ENCODE measurements around the gene TMEM63B.
A peak's percentile ranks its signal among the peaks of the same experiment; 100 is the strongest.
"Not testable (repeated sequence)": the region's sequence is repeated elsewhere in the genome, so short reads cannot be mapped to it uniquely, and the experiment has no call there.

TMEM63B gene

DNA sequence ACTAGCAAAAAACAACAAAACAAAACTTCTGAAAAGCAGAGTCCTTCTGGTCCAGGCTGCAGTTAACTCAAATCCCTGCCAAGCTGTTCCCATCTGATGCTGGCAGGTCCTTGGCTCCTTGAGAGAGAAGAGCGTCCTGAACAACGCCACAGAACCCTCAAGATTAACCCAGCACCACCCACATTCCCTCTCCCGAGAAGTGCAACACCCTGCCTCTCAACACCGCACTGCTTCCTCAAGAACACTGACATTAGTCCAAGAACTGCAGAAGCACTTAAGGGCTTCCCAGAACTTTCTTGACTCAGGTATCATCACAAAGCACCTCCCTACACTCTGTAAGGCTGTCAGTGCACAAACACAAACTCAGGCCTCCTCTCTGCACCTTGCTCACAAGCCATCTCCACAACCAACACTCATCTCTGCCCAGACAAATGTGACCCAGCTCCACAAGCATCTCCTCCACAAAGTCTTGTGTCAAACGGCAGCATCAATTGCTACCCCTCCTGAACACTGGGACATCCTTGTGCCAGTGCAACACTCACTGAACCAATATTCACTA is 7.6 kb upstream of the TMEM63B start:
- DNase-seq, result no peak

- no peak for DNase-seq
Measured at GRCh38 chr6:44120692-44121443, 6.5 kb upstream of the TMEM63B start.

DNA sequence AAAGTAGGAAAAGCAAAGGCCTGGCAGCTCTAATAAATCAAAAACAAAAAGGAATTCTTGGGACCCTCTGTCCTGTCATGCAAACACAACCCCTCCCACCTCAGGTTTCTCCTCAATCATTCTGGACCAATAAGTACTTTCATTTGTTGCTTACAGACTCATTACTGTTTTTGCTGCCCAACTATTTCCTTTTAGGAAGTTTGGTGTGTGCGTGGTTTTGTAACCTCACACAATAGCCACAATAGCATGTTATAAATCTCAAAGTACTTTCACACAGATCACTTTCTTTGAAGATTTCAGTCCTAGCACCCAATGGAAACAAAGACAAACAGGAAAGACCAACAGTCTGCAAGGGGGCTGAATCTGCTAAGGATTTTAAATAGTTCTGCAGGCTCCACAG is 4.6 kb upstream of the TMEM63B start:
- no peak for DNase-seq

DNA sequence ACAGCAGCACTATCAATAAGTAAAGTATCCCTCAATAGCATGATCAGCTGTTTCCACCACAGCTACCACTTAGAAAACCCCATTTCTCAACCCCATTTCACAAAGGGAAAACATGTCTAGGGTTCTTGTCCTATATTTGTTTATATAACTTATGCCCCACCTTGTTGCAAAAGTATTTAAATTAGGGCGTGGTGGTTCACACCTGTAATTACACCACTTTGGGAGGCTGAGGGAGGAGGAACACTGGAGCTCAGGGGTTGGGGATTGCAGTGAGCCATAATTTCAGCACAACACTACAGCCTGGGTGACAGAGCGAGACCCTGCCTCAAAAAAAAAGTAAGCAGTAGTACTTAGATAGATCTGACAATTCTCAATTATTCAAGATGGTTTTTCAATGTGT is 3.8 kb upstream of the TMEM63B start:
- DNase-seq, result no peak

DNA sequence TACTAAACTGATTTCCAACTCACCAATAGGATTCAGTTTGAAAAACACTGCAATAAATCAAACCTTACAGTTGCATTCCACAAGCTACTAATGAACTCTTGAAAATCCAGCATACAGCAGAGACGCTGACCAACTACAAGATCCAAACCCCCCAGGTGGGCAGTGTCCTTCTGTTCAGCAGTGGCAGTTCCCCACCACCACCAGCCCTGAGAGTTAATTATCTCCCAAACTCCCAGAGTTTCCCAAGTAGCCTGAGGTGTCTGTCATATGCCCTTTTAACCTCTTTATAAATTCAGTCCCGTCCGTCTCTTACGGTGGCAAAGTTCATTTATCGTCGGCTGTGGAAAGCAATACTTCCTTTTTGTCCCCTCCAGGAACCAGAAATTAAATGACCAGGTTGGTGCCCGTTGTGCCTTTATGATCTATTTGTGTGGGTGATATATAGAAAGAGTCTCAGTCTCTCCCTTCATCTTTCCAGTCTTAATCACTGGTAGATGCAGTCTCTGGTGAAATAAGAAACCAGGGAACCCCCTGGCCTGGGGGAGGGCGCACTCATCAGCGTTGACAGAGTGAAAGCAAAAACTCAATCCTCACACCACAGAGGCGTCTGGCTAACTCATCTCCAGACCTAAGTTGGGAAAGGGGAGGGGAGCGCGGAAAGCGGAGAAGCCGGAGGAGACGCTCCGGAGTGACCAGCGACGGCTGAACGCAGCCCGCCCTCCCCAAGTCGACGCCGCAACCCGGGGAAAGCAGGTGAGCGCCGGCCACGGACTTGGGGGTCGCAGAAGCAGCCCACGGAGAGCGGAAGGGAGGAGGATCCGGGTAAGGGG is 819 bp upstream of the TMEM63B start:
- DNase-seq, result peak; percentile 47

- DNase-seq, result no peak
Measured at GRCh38 chr6:44128020-44128917, 915 bp downstream of the TMEM63B start.

DNA sequence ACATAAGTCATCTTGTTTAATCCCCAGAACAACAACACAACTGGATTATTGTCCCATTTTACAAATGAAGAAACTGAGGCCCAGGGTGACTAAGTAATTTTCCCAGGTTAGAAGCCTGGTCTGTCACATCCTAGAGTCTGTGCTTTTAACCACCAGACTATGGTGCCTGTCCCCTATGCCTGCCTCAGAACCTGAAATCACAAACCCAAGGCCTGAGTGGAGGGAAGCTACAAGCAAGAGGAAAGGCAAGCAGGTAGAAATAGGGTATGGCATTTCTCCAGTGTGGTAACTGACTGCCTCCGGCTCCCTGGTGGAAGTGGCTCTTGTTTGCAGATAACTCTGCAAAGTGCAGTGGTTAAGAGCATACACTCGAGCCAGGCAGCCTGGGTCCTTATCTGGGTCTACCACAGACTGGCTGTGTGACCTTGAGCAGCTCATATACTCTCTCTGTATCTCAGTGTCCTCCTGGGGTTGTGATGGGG is 2.5 kb downstream of the TMEM63B start:
- DNase-seq, result no peak

DNA sequence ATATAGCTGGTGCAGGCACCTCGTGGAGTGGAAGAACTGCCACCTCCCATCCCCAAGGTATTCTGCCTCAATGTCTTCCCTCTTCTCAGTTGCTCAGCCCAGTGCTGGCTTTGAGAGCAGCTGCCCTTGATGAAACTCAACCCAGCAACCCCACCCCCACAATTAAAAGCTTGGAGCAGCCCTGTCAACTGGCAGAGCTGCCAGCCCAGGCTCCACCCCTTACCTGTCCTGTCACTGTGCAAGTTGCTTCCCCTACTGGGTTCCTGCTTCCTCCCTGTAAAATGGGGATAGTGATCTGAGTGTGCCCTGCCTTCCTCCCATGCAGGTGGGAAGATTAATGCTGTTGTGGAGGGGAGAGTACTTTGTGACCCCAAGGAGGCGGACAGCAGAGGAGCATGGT is 4.5 kb downstream of the TMEM63B start:
- no peak for DNase-seq

- DNase-seq, result no peak
Measured at GRCh38 chr6:44132476-44132875, 5.1 kb downstream of the TMEM63B start.

DNA sequence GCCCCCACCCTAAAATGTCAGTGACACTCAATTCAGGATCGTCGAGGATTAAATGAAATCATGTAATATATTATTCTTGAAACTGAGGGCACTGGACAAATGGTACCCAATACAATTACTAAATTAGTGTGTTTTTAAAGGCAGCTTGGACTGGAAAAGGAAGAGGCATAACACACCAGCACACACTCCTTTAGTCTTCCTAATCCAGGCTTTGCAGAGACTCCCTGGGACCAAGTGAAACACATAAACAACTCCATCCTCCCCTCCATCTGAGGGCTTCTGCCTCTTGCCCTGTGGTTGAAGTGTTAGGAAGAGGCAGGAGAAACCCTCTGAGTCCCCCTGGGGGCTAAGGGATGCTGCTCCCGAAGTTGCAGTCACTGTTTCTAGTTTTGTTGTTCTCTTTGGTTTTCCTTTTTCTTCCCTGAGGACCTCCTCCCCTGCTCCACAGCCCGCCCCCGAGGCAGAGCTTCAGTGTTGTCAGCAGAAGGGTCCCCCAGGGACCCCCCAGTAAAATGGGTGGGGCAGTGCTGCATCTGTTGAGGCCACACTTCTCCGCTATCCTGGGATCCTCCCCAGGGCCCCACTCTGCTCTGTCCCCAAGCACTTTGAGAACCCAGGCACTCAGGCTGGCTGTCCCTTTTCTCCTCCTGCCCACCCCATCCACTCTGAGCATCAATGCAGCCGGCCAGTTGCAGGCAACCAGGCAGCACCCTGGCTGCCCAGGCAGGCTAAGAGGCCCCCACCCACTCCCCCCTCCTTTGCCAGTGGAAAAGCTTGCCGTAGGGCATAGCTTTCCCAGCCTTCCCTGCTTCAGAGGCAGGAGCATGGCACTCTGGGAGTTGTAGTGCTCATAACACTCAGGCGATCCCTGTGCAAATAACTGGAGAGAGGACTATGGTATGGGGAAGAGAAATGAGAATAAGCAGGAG is 5.9 kb downstream of the TMEM63B start:
- DNase-seq, result no peak

GRCh38 chr6:44133981-44134711 is 6.8 kb downstream of the TMEM63B start:
- no peak for DNase-seq

DNA sequence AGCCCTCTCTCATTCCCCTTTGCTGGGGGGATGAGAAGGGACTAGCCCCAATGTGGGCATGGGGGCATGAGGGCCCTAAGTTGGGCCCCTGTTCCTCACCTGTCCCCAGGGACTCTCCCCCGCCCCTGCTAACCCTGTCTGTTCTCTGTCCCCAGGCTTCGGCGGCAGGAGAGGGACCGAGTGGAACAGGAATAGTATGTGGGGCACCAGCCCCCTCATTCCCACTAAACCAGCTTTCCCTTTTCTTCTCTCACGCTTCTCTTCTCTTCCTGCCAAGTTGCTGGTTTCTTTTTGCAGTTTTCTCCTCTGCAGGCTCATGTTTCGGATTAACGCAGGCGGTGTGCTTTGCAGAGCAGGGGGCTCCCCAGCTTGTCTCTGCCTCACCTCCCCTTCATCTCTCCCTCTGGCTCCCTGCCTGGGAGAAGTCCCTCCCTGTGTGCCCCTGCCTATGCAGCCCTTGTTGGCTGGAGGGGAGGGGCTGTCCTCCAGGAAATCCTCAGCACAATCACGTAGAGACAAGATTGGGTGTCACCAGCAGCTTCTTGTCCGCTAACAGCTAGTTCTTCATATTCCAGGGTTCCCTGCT is 7.9 kb downstream of the TMEM63B start:
- DNase-seq, result no peak

GRCh38 chr6:44135875-44136274 is 8.5 kb downstream of the TMEM63B start:
- no peak for DNase-seq

DNA sequence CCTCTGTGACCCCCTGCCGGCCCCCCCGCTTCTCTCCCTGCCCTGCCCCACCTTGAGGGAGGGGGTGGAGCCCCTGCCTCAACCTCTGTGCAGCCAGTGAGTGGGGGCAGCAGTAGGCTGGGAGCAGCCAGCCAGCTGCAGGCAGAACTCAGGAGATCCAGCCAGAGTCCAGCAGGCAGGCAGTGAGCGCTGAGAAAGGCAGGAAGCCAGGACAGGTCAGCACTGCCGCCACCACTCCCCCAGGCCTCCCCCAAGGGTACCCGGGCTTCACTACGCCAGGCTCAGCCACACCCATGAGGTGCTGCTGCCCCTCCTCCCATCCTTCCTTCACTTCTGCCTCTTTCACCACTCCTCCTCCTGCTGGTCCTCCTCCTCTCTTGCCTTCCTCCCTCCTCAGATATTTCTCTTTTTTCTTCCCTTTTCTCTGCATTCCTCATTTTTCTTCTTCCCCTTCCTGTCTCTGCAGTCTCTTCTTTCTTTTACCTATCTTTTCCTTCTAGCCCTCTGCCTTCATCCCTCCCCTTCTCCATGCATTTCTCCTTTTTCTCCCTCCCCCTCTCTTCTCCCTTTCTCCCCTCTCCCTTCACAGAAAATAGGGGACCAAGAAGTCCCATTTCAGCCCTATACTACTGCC is 11.5 kb downstream of the TMEM63B start:
- DNase-seq, result no peak

DNA sequence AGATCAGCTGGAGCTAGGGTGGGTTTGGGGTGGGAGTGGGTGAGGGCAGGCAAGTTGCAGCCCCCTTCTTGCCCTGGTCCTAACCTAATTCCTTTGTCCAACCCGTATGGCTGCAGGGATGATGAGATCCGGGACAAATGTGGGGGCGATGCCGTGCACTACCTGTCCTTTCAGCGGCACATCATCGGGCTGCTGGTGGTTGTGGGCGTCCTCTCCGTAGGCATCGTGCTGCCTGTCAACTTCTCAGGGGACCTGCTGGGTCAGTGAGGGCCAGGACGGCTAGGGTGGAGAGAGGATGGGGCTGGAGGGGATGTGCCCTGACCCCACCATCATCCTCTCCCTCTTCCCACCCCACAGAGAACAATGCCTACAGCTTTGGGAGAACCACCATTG is 12.0 kb downstream of the TMEM63B start:
- DNase-seq, result no peak

- DNase-seq, result no peak
Measured at GRCh38 chr6:44142835-44143234, 15.5 kb downstream of the TMEM63B start.

- no peak for DNase-seq
Measured at GRCh38 chr6:44143731-44144130, 16.4 kb downstream of the TMEM63B start.

- not testable (repeated sequence) for DNase-seq
Measured at GRCh38 chr6:44144536-44144935, 17.2 kb downstream of the TMEM63B start.

DNA sequence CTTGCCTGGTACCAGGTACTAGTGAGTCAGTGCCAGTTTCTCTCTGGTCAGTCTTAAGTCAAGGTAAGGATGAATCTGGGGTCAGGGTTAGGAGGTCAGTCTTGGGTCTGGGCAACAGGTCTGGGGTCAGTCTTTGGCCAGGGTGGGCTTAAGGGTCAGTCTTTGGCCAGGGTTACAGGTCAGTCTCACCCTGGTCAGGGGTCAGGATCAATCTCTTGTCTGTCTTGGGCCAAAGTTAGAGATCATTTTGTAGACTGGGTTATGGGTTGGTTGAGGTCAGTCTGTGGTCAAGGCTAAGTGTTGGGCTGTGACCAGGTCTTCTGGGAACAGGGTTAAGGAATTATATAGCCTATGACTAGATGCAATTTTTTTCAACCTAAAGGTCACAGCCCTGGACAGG is 18.5 kb downstream of the TMEM63B start:
- DNase-seq, result no peak

DNA sequence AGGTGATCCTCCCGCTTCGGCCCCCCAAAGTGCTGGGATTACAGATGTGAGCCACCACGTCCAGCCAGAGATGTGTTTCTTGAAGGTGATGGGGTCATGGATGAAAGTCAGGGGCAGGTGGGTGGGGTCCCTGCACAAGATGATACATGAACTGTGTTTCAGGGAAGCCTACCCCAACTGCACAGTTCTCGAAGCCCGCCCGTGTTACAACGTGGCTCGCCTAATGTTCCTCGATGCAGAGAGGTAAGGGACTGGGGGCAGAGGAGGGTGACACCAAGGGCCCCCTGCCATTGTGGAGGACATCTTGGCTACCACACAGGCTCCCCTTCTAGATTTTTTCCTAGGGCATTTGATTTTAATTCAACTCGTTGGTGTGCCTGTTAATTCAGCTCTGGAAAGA is 19.3 kb downstream of the TMEM63B start:
- no peak for DNase-seq
